GM19099 (cell line): ENCODE measurements around the gene TGFB2.

Experiments
- POLR2A ChIP-seq: IDR thresholded peaks from 3 replicates; pipeline ENCODE4 v1.6.1; 2011; ENCODE audit warnings: low read depth; ENCODE audit not compliant: insufficient read length; ENCODE audit errors: extremely low read depth

The TGFB2 gene

GRCh38 chr1:218409946-218410510 is 64.9 kb downstream of the TGFB2 start:
- no peak for TF ChIP-seq POLR2A

- TF ChIP-seq POLR2A: no peak
Measured at GRCh38 chr1:218411101-218411500, 66.0 kb downstream of the TGFB2 start.

DNA sequence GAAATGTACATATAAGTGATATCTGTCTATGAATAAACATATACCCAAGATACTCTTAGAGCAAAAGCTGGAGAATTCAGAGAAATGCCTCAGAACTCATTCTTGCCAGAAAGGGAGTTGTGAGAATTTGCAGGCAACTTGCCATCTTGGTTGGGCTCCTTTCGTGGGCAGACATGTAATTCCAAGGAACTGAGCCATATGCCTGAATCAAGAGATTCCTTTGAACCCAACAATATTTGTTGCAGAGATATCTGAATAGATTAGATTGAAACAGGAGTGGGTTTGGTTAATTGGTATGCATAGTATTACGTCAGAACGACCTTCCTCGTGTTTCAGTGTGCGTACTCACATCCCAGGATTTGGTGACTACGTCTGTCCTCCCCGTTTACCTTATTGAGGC is 67.0 kb downstream of the TGFB2 start:
- TF ChIP-seq POLR2A: no peak

DNA sequence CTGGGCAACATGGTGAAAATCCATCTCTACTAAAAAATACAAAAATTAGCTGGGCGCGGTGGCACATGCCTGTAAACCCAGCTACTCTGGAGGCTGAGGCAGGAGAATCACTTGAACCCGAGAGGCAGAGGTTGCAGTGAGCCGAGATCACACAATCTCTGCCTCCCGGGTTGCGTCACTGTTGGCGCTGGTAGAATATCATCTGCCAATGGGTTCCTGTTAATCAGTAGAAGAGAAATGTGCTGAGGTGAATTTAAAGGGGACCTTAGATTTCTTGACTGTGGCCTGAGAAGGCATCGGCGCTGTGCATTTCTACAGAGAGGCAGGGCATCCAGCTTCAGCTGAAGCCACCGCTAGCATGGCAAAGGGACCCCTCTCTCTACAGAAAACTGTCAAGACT is 68.0 kb downstream of the TGFB2 start:
- TF ChIP-seq POLR2A: no peak

DNA sequence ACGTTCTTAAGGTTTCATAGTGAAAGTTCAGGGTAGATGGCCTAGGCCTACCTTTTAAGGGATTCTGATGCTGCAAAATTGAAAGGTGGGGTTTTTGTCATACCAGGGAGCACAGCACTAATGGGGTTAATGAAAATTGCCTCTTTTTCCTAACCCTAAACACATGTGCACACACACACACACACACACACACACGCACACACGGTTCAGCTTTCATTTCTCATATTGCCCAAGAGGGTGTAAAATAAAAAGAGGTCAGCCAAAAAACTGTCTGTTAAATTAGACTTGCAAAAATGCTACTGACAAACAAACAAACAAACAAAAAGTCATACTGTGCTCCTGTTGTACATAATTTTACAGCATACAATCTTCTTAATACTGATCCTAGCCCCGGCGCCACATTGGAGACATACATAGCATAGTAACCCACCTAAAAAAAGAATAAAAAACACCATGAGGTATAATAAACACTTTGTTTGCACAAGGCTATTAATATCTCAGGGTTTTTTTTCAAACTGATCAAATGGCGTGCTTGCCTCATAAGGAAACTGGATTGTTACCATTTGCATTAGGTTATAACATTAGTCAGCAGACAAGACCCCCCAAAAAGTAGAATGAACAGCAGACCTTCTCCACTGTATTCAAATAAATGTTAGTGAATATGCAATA is 69.1 kb downstream of the TGFB2 start:
- TF ChIP-seq POLR2A: no peak

DNA sequence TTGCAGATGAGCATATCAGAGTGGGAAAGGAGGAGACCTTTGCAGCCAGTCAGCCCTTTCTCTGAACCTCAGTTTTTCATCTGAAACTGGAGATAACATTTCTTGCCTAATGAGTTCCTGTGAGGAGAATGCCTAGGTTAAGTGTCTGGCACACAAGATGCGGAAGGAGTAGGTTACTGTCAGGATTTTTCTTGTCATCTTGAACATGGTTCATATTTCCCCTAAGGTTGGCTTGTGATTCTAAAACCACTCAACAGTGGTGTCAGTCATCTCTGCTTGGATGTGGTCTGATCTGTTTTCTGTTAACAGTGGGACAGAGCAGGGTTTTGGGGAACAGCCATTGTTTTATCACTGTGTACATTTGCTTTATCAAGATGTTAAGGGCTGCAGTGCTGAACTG is 70.6 kb downstream of the TGFB2 start:
- TF ChIP-seq POLR2A: no peak

DNA sequence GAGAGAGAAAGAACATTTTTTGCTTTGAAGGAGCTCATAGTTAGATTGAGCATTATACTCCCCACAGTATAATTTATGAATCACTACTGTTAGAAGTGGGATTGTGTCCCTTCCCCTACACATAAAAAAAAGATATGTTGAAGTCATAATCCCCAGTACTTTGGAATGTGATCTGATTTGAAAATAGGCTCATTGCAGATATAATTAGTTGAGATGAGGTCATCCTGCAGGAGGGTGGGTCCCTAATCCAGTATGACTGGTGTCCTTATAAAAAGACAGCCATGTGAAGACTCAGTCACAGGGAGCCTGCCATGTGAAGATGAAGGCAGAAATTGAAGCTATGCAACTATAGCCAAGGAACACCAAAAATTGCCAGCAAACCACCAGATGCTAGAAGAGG is 76.4 kb downstream of the TGFB2 start:
- no peak for TF ChIP-seq POLR2A

GRCh38 chr1:218424502-218424901 is 79.4 kb downstream of the TGFB2 start:
- no peak for TF ChIP-seq POLR2A

DNA sequence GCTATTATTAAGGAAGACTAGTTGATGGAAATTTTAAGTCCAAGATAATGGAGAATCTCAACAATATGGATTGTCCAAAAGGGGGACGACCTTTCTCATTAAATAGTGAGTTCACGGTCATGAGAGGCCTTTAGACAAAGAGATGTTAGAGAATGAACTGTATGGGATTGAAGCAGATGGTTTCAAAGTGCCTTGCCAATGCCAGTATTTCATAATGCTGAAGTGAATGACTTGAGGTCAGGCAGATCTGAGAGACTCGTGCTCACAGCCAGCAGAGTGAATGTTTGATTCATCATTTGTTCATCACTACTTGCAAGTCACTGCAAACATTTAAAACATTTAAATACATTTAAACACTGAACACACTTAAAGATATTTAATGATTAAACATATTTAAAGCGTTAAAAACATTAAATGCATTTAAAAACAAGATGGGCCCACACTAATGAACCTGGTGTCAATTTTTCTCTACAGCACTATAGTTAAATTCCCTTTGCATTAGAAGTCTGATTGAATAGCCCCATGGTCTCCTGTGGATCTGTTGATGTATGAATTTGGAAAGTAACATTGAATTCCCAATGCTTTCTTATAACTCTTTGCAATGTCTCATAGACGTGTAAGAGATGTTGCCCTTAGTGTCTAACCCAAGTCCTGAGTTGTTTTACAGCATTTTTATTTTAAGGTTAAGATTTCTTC is 80.7 kb downstream of the TGFB2 start:
- TF ChIP-seq POLR2A: no peak

DNA sequence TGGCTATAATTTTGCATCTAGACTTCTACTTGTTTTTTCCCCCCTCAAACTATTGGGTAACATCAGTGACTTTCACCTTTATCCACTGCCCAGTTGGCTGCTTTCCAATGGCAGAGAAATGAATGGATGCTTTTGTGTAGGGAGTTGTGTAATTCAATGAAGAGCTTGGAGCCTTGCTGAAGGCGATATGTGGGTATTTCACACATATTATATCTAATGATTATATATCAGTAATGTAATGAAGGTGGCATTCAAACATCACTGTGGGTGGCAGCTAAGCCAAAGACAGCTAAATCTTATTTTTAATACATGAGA is 81.2 kb downstream of the TGFB2 start:
- no peak for TF ChIP-seq POLR2A

DNA sequence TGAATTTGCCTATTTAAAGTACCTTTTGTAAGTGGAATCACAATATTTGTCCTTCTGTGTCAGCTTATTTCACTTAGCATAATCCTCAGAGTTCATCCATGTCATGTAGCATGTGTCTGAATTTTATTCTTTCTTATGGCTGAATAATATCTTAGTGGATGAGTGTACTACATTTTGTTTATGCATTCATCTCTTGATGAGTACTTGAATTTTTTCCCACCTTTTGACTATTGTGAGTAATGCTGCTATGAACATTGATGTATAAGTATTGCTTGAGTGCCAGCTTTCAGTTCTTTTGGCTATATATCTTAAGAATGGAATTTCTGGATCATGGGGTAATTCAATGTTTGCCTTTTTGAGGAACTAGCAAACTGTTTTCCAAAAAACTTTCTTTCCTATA is 84.2 kb downstream of the TGFB2 start:
- no peak for TF ChIP-seq POLR2A

DNA sequence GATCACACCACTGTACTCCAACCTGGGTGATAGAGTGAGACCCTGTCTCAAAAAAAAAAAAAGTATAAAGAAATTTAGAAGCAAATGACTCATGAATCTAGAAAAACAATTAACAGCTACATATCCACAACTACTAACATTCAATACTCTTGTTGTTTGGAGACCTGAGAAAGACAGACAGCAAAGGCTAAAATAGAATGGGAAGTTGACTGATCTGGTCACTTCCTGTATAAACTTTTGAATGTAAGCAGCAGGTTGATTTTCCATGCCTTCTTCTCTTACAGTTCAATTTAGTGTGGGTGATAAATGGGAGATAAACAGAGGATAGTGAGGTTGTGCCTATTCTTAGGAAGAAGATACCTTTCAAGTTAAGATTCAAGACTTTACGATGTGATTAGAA is 85.2 kb downstream of the TGFB2 start:
- no peak for TF ChIP-seq POLR2A

DNA sequence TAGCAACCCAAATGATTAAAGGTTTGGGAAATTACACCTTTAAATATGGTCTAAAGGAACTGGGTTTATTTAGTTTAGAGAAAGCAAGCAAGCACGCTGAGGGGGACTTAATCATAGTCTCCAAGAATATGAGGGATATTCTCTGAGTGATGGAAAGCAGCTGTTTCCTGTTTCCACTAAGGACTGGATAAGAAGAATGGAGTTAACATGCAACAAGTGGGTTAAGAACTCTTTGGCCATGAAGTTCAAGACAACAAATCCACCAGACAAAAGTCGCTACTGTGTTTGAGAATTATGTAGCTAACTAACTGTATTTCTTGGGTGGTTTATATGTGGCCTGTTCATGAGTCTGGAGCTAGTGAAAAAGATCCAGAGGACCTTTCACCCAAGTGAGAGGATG is 85.7 kb downstream of the TGFB2 start:
- TF ChIP-seq POLR2A: no peak

DNA sequence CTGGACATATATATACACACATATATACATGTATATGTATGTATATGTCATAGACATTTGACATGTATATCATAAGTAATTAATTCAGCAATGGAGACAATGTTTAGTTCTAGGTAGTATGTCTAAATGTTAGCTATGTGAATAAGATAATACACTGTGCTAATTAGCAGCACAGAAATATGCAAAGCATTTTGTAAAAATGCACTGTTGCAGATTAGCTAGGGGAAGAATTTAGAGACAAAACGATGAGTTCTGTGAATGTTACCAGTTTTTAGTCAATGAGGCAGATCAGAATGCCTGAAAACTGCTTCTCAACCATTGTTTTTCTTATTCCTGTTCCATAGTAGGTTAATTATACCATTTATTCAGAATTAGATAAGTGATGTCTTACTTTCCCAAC is 86.3 kb downstream of the TGFB2 start:
- no peak for TF ChIP-seq POLR2A

DNA sequence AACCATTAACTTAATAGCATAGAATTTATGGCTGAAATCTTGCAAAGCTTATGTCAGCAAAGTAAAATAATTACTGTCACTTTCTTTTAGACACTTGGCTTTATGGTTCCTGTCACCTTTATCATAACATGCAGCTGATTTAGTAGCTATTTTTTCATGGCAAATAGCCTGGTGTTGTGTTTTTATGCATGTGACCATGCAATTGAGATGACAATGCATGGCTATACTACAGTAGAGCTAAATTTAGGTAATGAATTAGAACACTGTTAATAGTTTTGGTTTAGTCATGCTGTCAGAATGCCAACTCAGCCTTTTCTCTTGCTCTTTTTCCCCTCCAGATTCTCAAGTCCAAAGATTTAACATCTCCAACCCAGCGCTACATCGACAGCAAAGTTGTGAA is 88.6 kb downstream of the TGFB2 start:
- TF ChIP-seq POLR2A: no peak

GRCh38 chr1:218435528-218435927 is 90.4 kb downstream of the TGFB2 start:
- TF ChIP-seq POLR2A: no peak
